HepG2 (cell line): ENCODE data around the gene LZTS2. TPM values are rescaled to one million over a fixed set of nuclear protein-coding genes. Genes with fewer than 3 reads are reported as not detected.

Experiments
- ARHGAP35 ChIP-seq: sonication (generic); formaldehyde crosslinking; IDR thresholded peaks from 2 replicates; pipeline ENCODE4 v1.9.0; 2022; ENCODE audit warnings: mild to moderate bottlenecking, inconsistent platforms, moderate library complexity, missing genetic modification reagents, borderline replicate concordance
- ARNT2 ChIP-seq: sonication (generic); formaldehyde crosslinking; IDR thresholded peaks from 2 replicates; pipeline ENCODE4 v1.8.0; 2022; ENCODE audit warnings: mild to moderate bottlenecking, low read depth, missing genetic modification reagents, moderate library complexity
- FOXK2 ChIP-seq: fragments of 450-650 bp; IDR thresholded peaks from 2 replicates; pipeline ENCODE4 v1.6.1; 2016
- HBP1 ChIP-seq: IDR thresholded peaks from 2 replicates; pipeline ENCODE4 v1.6.1; 2016; ENCODE audit warnings: low read depth, control low read depth
- HDAC2 ChIP-seq: sonication (generic); formaldehyde crosslinking; IDR thresholded peaks from 2 replicates; pipeline ENCODE4 v1.4.0; 2020; ENCODE audit warnings: missing genetic modification reagents
- HES4 ChIP-seq: sonication (generic); formaldehyde crosslinking; IDR thresholded peaks from 2 replicates; pipeline ENCODE4 v1.9.0; 2021; ENCODE audit warnings: mild to moderate bottlenecking, missing genetic modification reagents, borderline replicate concordance
- HOXA3 ChIP-seq: sonication (generic); formaldehyde crosslinking; IDR thresholded peaks from 2 replicates; pipeline ENCODE4 v1.5.0; 2020; ENCODE audit warnings: missing genetic modification reagents
- PITX1 ChIP-seq: sonication (generic); formaldehyde crosslinking; IDR thresholded peaks from 2 replicates; pipeline ENCODE4 v1.5.1; 2020; ENCODE audit warnings: mild to moderate bottlenecking, missing genetic modification reagents
- PRDM15 ChIP-seq: sonication (generic); formaldehyde crosslinking; IDR thresholded peaks from 2 replicates; pipeline ENCODE4 v1.4.0; 2020; ENCODE audit warnings: missing genetic modification reagents
- RARG ChIP-seq: sonication (generic); formaldehyde crosslinking; IDR thresholded peaks from 2 replicates; pipeline ENCODE4 v1.4.0; 2020; ENCODE audit warnings: low read depth, mild to moderate bottlenecking, missing genetic modification reagents
- SALL2 ChIP-seq: sonication (generic); formaldehyde crosslinking; IDR thresholded peaks from 2 replicates; pipeline ENCODE4 v1.8.1; 2023; ENCODE audit warnings: mild to moderate bottlenecking, missing genetic modification reagents, inconsistent platforms
- SNAPC2 ChIP-seq: sonication (generic); formaldehyde crosslinking; IDR thresholded peaks from 2 replicates; pipeline ENCODE4 v1.8.1; 2022; ENCODE audit warnings: mild to moderate bottlenecking, missing genetic modification reagents
- ZBTB34 ChIP-seq: sonication (generic); formaldehyde crosslinking; IDR thresholded peaks from 2 replicates; pipeline ENCODE4 v1.8.0; 2022; ENCODE audit warnings: mild to moderate bottlenecking, missing genetic modification reagents
- ZC3H13 ChIP-seq: sonication (generic); formaldehyde crosslinking; IDR thresholded peaks from 2 replicates; pipeline ENCODE4 v1.8.1; 2023; ENCODE audit warnings: mild to moderate bottlenecking, missing genetic modification reagents, moderate library complexity
- ZNF616 ChIP-seq: sonication (generic); formaldehyde crosslinking; IDR thresholded peaks from 2 replicates; pipeline ENCODE4 v1.5.0; 2020; ENCODE audit warnings: low read depth, mild to moderate bottlenecking, missing genetic modification reagents
- ZSCAN12 ChIP-seq: sonication (generic); formaldehyde crosslinking; IDR thresholded peaks from 2 replicates; pipeline ENCODE4 v1.9.0; 2021; ENCODE audit warnings: mild to moderate bottlenecking, missing genetic modification reagents
- polyA plus RNA-seq, 8 experiments: library from polyadenylated mRNA; depleted of rRNA in 3 of 8; stranded (reverse) in 7 of 8; unstranded in 1 of 8; fragments of >200 nt; fragmentation: Illumina TruSeq in 4 of 8; extraction: Trizol in 4 of 8; gene quantifications; 2 replicates each; pipeline versions ENCODE4 v1.2.1 to v1.2.3, GENCODE V29; 2011 to 2016; ENCODE audit warnings: low read depth in 4 of 8, missing spikeins in 1 of 8, mixed read lengths in 1 of 8; ENCODE audit not compliant: insufficient read depth in 1 of 8
- total RNA-seq, 5 experiments: library from RNA; depleted of rRNA; stranded (reverse); fragments of >200 nt; fragmentation: Illumina TruSeq; extraction: Trizol; gene quantifications; 2 replicates each; pipeline ENCODE4 v1.2.3, GENCODE V29; 2016; ENCODE audit warnings: low read depth in 1 of 5
- TF ChIP-seq, protein P1 (sequence below): sonication (generic); formaldehyde crosslinking; conservative IDR thresholded peaks from 2 replicates; pipeline ENCODE4 v1.8.0; 2022; ENCODE audit warnings: mild to moderate bottlenecking, moderate library complexity, missing genetic modification reagents
- TF ChIP-seq, protein P2 (sequence below): sonication (generic); formaldehyde crosslinking; IDR thresholded peaks from 2 replicates; pipeline ENCODE4 v1.5.0; 2020; ENCODE audit warnings: mild to moderate bottlenecking, missing genetic modification reagents, moderate library complexity

The LZTS2 gene
- total and polyA plus RNA-seq, 2 of the 13 experiments (the other 11 are each of a cell fraction or from before 2014, with no cell fraction given) = 43.6 to 65.6 TPM

GRCh38 chr10:100986952-100987684 is 12.5 kb upstream of the LZTS2 start, which contains the start of the genes MRPL43 and TWNK (continued):
- peak; percentile 77; the same call in 1 of the 2 replicates for TF ChIP-seq SALL2 (CRISPR knock-in tag)
- TF ChIP-seq HDAC2 (CRISPR knock-in tag) = peak; percentile 56; the same call in 1 of the 2 replicates
- TF ChIP-seq ARNT2 = peak; percentile 70; the same call in 1 of the 2 replicates
- TF ChIP-seq, protein P1, sequence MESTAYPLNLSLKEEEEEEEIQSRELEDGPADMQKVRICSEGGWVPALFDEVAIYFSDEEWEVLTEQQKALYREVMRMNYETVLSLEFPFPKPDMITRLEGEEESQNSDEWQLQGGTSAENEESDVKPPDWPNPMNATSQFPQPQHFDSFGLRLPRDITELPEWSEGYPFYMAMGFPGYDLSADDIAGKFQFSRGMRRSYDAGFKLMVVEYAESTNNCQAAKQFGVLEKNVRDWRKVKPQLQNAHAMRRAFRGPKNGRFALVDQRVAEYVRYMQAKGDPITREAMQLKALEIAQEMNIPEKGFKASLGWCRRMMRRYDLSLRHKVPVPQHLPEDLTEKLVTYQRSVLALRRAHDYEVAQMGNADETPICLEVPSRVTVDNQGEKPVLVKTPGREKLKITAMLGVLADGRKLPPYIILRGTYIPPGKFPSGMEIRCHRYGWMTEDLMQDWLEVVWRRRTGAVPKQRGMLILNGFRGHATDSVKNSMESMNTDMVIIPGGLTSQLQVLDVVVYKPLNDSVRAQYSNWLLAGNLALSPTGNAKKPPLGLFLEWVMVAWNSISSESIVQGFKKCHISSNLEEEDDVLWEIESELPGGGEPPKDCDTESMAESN (CRISPR knock-in tag) = peak; percentile 50; the same call in 1 of the 2 replicates
- peak; percentile 57; the same call in 1 of the 2 replicates for TF ChIP-seq ZNF616 (CRISPR knock-in tag)
- TF ChIP-seq, protein P2, sequence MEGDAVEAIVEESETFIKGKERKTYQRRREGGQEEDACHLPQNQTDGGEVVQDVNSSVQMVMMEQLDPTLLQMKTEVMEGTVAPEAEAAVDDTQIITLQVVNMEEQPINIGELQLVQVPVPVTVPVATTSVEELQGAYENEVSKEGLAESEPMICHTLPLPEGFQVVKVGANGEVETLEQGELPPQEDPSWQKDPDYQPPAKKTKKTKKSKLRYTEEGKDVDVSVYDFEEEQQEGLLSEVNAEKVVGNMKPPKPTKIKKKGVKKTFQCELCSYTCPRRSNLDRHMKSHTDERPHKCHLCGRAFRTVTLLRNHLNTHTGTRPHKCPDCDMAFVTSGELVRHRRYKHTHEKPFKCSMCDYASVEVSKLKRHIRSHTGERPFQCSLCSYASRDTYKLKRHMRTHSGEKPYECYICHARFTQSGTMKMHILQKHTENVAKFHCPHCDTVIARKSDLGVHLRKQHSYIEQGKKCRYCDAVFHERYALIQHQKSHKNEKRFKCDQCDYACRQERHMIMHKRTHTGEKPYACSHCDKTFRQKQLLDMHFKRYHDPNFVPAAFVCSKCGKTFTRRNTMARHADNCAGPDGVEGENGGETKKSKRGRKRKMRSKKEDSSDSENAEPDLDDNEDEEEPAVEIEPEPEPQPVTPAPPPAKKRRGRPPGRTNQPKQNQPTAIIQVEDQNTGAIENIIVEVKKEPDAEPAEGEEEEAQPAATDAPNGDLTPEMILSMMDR (CRISPR knock-in tag) = peak; percentile 15; the same call in 1 of the 2 replicates
- TF ChIP-seq RARG (CRISPR knock-in tag) = no peak
- TF ChIP-seq HOXA3 = peak; percentile 54; the same call in 1 of the 2 replicates
- TF ChIP-seq HBP1 (CRISPR knock-in tag) = peak; percentile 25; the same call in 1 of the 2 replicates
- peak; percentile 62; the same call in 1 of the 2 replicates for TF ChIP-seq ARHGAP35
- TF ChIP-seq ZSCAN12 (CRISPR knock-in tag) = no peak
- TF ChIP-seq PITX1 = peak; percentile 78
- TF ChIP-seq PRDM15 (CRISPR knock-in tag) = no peak
- 0 out of 2 replicates have a peak, but pooled peaks have one; percentile 79 for TF ChIP-seq ZBTB34 (CRISPR knock-in tag)
- TF ChIP-seq FOXK2 = peak; percentile 60; the same call in 1 of the 2 replicates
- TF ChIP-seq SNAPC2 (CRISPR knock-in tag) = peak; percentile 85
- 0 out of 2 replicates have a peak, but pooled peaks have one; percentile 15 for TF ChIP-seq HES4
- peak; percentile 99 for TF ChIP-seq ZC3H13 (CRISPR knock-in tag)
